ENCODE measurements around the gene KIAA0513. TPM values are rescaled to one million over a fixed set of nuclear protein-coding genes. Genes with fewer than 3 reads are reported as not detected.

The KIAA0513 gene
- total RNA-seq, 1 donor, result 35.1 TPM

- no peak for DNase-seq (ENCODE audit: insufficient read length, low spot score, missing footprints)
- H3K27ac ChIP-seq (ENCODE audit: low read depth, low read length), result no peak overlapping the region
- no peak overlapping the region for H3K4me2 ChIP-seq (ENCODE audit: insufficient read depth, low read length)
- H4K20me1 ChIP-seq (ENCODE audit: insufficient read depth, low read length), result no peaks in the 10 kb centered on the region
- peaks cover 9% of the 10 kb centered on the region for H3K79me2 ChIP-seq (ENCODE audit: insufficient read depth, low read length)
- H3K27me3 ChIP-seq (ENCODE audit: insufficient read depth, low read length), result peaks cover 4% of the 10 kb centered on the region
- H3K4me3 ChIP-seq (ENCODE audit: insufficient read depth, low read length), result no peak overlapping the region
- H3K4me1 ChIP-seq (ENCODE audit: insufficient read depth, low read length), result peaks cover 16% of the 10 kb centered on the region
- no peaks in the 10 kb centered on the region for H3K9me3 ChIP-seq (ENCODE audit: low read depth, low read length)
- no peak for TF ChIP-seq CTCF (IDR thresholded peaks at IDR 0.05; ENCODE audit: extremely low read depth, low read depth, low read length)
- no peaks in the 10 kb centered on the region for H3K36me3 ChIP-seq (ENCODE audit: insufficient read depth, low read length)
- H2AFZ ChIP-seq (ENCODE audit: low read length), result peak overlapping the region; percentile 12
These were observed 12.0 kb upstream of the KIAA0513 start for GRCh38 chr16:85015481-85016187.

DNA sequence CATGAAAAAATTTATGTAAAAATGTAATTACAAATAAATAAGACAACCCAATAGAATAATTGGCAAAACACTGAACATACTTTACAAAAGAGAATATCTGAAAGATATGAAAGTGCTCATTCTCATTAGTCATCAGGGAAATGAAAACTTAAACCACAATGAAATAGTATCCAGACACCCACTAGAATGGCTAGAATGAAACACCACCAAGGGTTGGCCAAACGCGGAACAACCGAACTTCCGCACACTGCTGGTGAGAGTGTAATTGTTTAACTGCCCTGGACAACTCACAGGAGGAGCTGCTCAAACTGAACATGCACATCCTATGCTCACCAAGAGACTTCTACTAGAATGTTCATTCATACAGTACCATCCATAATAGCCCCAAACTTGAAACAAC lies 10.4 kb upstream of the KIAA0513 start:
- peaks cover 4% of the 10 kb centered on the region for H3K27me3 ChIP-seq (ENCODE audit: insufficient read depth, low read length)
- peak overlapping the region; percentile 18 for H3K4me2 ChIP-seq (ENCODE audit: insufficient read depth, low read length)
- no peak for TF ChIP-seq CTCF (IDR thresholded peaks at IDR 0.05; ENCODE audit: extremely low read depth, low read depth, low read length)
- H2AFZ ChIP-seq (ENCODE audit: low read length), result no peak overlapping the region
- no peaks in the 10 kb centered on the region for H4K20me1 ChIP-seq (ENCODE audit: insufficient read depth, low read length)
- peak; percentile 91 for DNase-seq (ENCODE audit: insufficient read length, low spot score, missing footprints)
- H3K27ac ChIP-seq (ENCODE audit: low read depth, low read length), result no peak overlapping the region
- H3K79me2 ChIP-seq (ENCODE audit: insufficient read depth, low read length), result no peaks in the 10 kb centered on the region
- H3K4me1 ChIP-seq (ENCODE audit: insufficient read depth, low read length), result peaks cover 13% of the 10 kb centered on the region
- H3K4me3 ChIP-seq (ENCODE audit: insufficient read depth, low read length), result no peak overlapping the region
- no peaks in the 10 kb centered on the region for H3K9me3 ChIP-seq (ENCODE audit: low read depth, low read length)
- no peaks in the 10 kb centered on the region for H3K36me3 ChIP-seq (ENCODE audit: insufficient read depth, low read length)

GRCh38 chr16:85017633-85018032 lies 10.0 kb upstream of the KIAA0513 start:
- Histone ChIP-seq H3K4me2 (ENCODE audit: insufficient read depth, low read length) (peak overlapping the region; percentile 18), H3K36me3 (ENCODE audit: insufficient read depth, low read length) (no peaks in the 10 kb centered on the region), H4K20me1 (ENCODE audit: insufficient read depth, low read length) (no peaks in the 10 kb centered on the region), H3K79me2 (ENCODE audit: insufficient read depth, low read length) (no peaks in the 10 kb centered on the region), H3K4me3 (ENCODE audit: insufficient read depth, low read length) (no peak overlapping the region), H3K4me1 (ENCODE audit: insufficient read depth, low read length) (peaks cover 13% of the 10 kb centered on the region), H2AFZ (ENCODE audit: low read length) (no peak overlapping the region), H3K27me3 (ENCODE audit: insufficient read depth, low read length) (peaks cover 4% of the 10 kb centered on the region), H3K27ac (ENCODE audit: low read depth, low read length) (no peak overlapping the region), H3K9me3 (ENCODE audit: low read depth, low read length) (no peaks in the 10 kb centered on the region)
- no peak for DNase-seq (ENCODE audit: insufficient read length, low spot score, missing footprints)
- no peak for TF ChIP-seq CTCF (IDR thresholded peaks at IDR 0.05; ENCODE audit: extremely low read depth, low read depth, low read length)

- H3K4me1 ChIP-seq (ENCODE audit: insufficient read depth, low read length), result peaks cover 13% of the 10 kb centered on the region
- no peaks in the 10 kb centered on the region for H3K9me3 ChIP-seq (ENCODE audit: low read depth, low read length)
These were observed 8.9 kb upstream of the KIAA0513 start for GRCh38 chr16:85018529-85019236.

More at GRCh38 chr16:85018529-85019236, 8.9 kb upstream of the KIAA0513 start:
- TF ChIP-seq CTCF (IDR thresholded peaks at IDR 0.05; ENCODE audit: extremely low read depth, low read depth, low read length), result no peak
- no peaks in the 10 kb centered on the region for H3K79me2 ChIP-seq (ENCODE audit: insufficient read depth, low read length)
- H3K27me3 ChIP-seq (ENCODE audit: insufficient read depth, low read length), result peaks cover 4% of the 10 kb centered on the region
- H3K4me2 ChIP-seq (ENCODE audit: insufficient read depth, low read length), result no peak overlapping the region
- no peak overlapping the region for H3K4me3 ChIP-seq (ENCODE audit: insufficient read depth, low read length)
- no peak overlapping the region for H2AFZ ChIP-seq (ENCODE audit: low read length)
- H3K27ac ChIP-seq (ENCODE audit: low read depth, low read length), result no peak overlapping the region
- DNase-seq (ENCODE audit: insufficient read length, low spot score, missing footprints), result no peak
- H4K20me1 ChIP-seq (ENCODE audit: insufficient read depth, low read length), result no peaks in the 10 kb centered on the region
- H3K36me3 ChIP-seq (ENCODE audit: insufficient read depth, low read length), result no peaks in the 10 kb centered on the region

All from osteoblast (primary cell).